ENCODE results near the gene KRTAP19-2. TPM values are rescaled to one million over a fixed set of nuclear protein-coding genes. Genes with fewer than 3 reads are reported as not detected.

The KRTAP19-2 gene
- total RNA-seq, 1 donor, result not detected

DNA sequence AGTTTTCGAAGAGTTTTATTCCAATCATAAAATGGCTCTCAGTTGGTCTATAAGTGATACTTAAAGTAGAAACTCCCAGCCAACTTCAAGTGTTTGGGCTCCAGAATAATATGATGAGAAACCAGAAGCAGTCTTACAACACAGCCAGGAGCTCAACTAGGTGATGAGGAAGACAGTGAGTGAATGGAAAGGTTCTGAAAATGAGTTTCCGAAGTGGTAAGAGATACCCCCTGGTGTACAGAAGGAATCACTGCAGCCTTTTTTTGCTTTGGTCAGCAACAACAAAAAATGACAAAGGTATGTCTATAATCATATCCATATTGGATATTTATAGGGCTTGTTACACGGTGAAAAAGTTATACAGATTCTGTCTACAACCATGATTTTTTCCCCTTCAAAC lies 23.5 kb downstream of the KRTAP19-2 start:
- TF ChIP-seq, protein P1, sequence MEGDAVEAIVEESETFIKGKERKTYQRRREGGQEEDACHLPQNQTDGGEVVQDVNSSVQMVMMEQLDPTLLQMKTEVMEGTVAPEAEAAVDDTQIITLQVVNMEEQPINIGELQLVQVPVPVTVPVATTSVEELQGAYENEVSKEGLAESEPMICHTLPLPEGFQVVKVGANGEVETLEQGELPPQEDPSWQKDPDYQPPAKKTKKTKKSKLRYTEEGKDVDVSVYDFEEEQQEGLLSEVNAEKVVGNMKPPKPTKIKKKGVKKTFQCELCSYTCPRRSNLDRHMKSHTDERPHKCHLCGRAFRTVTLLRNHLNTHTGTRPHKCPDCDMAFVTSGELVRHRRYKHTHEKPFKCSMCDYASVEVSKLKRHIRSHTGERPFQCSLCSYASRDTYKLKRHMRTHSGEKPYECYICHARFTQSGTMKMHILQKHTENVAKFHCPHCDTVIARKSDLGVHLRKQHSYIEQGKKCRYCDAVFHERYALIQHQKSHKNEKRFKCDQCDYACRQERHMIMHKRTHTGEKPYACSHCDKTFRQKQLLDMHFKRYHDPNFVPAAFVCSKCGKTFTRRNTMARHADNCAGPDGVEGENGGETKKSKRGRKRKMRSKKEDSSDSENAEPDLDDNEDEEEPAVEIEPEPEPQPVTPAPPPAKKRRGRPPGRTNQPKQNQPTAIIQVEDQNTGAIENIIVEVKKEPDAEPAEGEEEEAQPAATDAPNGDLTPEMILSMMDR (IDR thresholded peaks at IDR 0.05; ENCODE audit: insufficient read depth, low read depth, low read length), result no peak
- no peak for DNase-seq (ENCODE audit: low read depth)
- no peak overlapping the region for H3K4me3 ChIP-seq (ENCODE audit: low read depth, low read length)

DNA sequence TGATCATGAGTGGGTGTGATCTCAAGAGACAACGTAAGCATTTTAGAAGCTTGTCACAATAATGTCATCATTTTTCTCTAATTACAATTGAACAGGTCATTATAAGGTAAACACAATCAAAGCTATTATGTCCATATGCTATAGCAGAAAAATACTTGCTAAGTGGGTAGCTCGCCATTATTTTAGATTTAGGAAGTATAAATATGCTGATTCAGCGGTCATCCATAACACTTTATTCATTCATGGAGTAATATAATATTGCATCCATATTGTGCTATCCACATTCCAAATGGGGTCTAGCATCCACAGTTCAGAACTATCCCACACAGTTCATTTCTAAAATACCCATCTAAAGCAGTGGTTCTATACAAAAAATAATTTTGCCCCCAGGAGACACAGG lies 38.7 kb downstream of the KRTAP19-2 start:
- TF ChIP-seq, protein P1 (IDR thresholded peaks at IDR 0.05; ENCODE audit: insufficient read depth, low read depth, low read length), result no peak
- H3K4me3 ChIP-seq (ENCODE audit: low read depth, low read length), result no peak overlapping the region
- DNase-seq (ENCODE audit: low read depth), result no peak

DNA sequence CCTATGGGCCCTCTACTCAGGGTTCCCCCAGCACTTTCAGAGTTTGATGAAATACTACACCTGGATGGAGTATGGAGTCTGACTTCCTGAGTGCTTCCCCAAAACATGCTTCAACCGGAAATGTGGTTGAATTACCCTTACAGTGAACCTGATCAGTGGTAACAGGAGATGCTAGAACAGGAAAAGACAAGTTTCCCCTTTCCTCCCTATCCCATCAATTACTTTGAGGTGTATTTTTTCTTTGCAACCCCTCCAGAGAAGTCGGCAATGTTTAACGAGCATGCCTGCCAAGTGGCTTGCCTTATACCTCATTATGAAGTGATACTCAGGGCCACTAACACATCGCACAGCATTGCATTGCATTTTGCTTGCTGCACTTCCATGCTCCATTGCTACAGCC lies 40.2 kb downstream of the KRTAP19-2 start:
- TF ChIP-seq, protein P1 (IDR thresholded peaks at IDR 0.05; ENCODE audit: insufficient read depth, low read depth, low read length), result no peak
- DNase-seq (ENCODE audit: low read depth), result no peak
- H3K4me3 ChIP-seq (ENCODE audit: low read depth, low read length), result no peak overlapping the region

DNA sequence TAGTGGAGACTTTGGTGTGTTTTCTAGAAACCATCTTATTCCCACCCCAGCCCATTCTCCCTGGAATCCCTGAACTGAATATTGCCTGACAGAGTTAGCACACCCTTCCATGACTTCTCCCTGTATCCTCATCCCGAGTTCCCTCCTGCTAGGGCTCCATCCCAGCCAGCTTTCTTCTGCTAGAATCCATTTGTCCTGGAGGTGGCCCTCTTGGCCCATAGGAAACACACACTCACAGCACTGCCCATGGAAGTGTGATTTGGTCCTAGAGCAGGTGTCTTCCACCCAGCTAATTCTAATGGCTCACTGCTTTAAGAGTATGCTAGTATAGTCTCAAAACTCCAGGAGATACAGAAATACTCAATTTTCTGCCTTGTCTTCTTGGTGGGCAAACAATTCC lies 43.0 kb downstream of the KRTAP19-2 start:
- DNase-seq (ENCODE audit: low read depth), result no peak
- no peak overlapping the region for H3K4me3 ChIP-seq (ENCODE audit: low read depth, low read length)
- TF ChIP-seq, protein P1 (IDR thresholded peaks at IDR 0.05; ENCODE audit: insufficient read depth, low read depth, low read length), result no peak

DNA sequence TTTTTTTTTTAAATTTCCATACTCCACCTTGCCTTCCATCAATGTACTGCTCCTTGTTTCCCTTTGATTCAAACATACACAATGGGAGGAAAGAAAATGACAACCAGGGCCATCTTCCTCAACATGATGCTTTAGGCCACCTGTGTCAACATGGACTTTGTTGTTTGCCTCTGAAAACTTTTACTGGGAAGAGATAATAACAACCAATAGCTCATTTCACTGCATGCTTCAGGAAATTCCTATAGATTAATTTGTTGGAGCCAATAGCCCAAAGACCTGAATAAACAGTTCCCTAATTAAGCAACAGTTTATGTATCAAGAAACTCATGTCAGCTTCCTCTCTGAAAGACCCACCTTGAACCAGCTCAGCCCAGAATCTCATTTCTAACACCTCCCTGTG lies 44.0 kb downstream of the KRTAP19-2 start:
- no peak overlapping the region for H3K4me3 ChIP-seq (ENCODE audit: low read depth, low read length)
- TF ChIP-seq, protein P1 (IDR thresholded peaks at IDR 0.05; ENCODE audit: insufficient read depth, low read depth, low read length), result no peak
- no peak for DNase-seq (ENCODE audit: low read depth)

DNA sequence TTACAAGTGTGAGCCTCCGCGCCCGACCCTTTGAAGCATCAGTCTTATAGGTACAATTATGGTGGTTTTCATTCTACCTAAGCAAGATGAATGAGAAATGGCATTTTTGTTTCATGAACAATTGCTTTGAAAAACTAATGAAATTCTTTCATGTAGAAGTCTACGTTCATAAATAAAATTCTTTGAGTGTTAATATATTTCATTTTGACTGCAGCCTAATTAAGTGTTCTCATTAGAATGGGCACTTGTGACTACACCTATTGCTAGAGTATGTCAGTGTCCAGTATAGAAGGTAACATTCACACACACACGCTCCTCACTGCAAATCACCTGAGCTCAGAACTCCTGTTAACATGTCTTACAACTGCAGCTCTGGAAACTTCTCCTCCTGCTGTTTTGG lies 47.3 kb downstream of the KRTAP19-2 start, which contains the start of gene KRTAP15-1:
Gene KRTAP15-1, plus strand, starts transcription at position 301 of the 400 bp plus-strand sequence. Its CDS starts 53 bp downstream, at position 354.
- H3K4me3 ChIP-seq (ENCODE audit: low read depth, low read length), result no peak within 1 kb of the TSS
- no peak for DNase-seq (ENCODE audit: low read depth)
- TF ChIP-seq, protein P1 (IDR thresholded peaks at IDR 0.05; ENCODE audit: insufficient read depth, low read depth, low read length), result no peak

Small RNAs within 50 kb of the gene (small RNA-seq; reads per million reads assigned to genes)
- not detected for gene AP000567.1
- gene KRTAP19-10P, result not detected
- gene KRTAP19-11P, result not detected
- gene KRTAP19-9P, result not detected

Other genes starting within 250 kb of the KRTAP19-2 start
- gene KRTAP24-1, start 204.5 kb downstream of the KRTAP19-2 start, total RNA-seq, result not detected in 2 replicates
- gene KRTAP25-1, start 197.9 kb downstream of the KRTAP19-2 start, total RNA-seq, result not detected in 2 replicates
- not detected in 2 replicates for gene KRTAP26-1, start 167.1 kb downstream of the KRTAP19-2 start, total RNA-seq
- not detected in 2 replicates for gene KRTAP27-1, start 149.7 kb downstream of the KRTAP19-2 start, total RNA-seq
- not detected in 2 replicates for gene KRTAP23-1, start 138.8 kb downstream of the KRTAP19-2 start, total RNA-seq
- gene KRTAP13-2, start 115.2 kb downstream of the KRTAP19-2 start, total RNA-seq, result not detected in 2 replicates
- gene KRTAP13-1, start 91.4 kb downstream of the KRTAP19-2 start, total RNA-seq, result not detected in 2 replicates
- not detected in 2 replicates for gene KRTAP13-3, start 61.5 kb downstream of the KRTAP19-2 start, total RNA-seq
- not detected in 2 replicates for gene KRTAP13-4, start 57.2 kb downstream of the KRTAP19-2 start, total RNA-seq
- not detected in 2 replicates for gene KRTAP15-1, start 47.2 kb downstream of the KRTAP19-2 start, total RNA-seq
- not detected in 2 replicates for gene KRTAP19-1, start 7.1 kb downstream of the KRTAP19-2 start, total RNA-seq
- not detected in 2 replicates for gene KRTAP19-3, start 4.6 kb upstream of the KRTAP19-2 start, total RNA-seq
- not detected in 2 replicates for gene KRTAP19-4, start 9.7 kb upstream of the KRTAP19-2 start, total RNA-seq
- not detected in 2 replicates for gene KRTAP19-5, start 14.7 kb upstream of the KRTAP19-2 start, total RNA-seq
- gene KRTAP19-6, start 54.4 kb upstream of the KRTAP19-2 start, total RNA-seq, result not detected in 2 replicates
- gene KRTAP19-7, start 73.9 kb upstream of the KRTAP19-2 start, total RNA-seq, result not detected in 2 replicates
- not detected in 2 replicates for gene KRTAP22-2, start 103.0 kb upstream of the KRTAP19-2 start, total RNA-seq
- gene KRTAP6-3, start 105.0 kb upstream of the KRTAP19-2 start, total RNA-seq, result not detected in 2 replicates
- gene KRTAP6-2, start 111.5 kb upstream of the KRTAP19-2 start, total RNA-seq, result not detected in 2 replicates
- gene KRTAP22-1, start 113.7 kb upstream of the KRTAP19-2 start, total RNA-seq, result not detected in 2 replicates
- not detected in 2 replicates for gene KRTAP6-1, start 126.5 kb upstream of the KRTAP19-2 start, total RNA-seq
- not detected in 2 replicates for gene KRTAP20-1, start 129.0 kb upstream of the KRTAP19-2 start, total RNA-seq
- gene KRTAP20-4, start 133.2 kb upstream of the KRTAP19-2 start, total RNA-seq, result not detected in 2 replicates
- gene KRTAP20-2, start 147.8 kb upstream of the KRTAP19-2 start, total RNA-seq, result not detected in 2 replicates
- not detected in 2 replicates for gene KRTAP20-3, start 155.4 kb upstream of the KRTAP19-2 start, total RNA-seq
- not detected in 2 replicates for gene KRTAP21-3, start 231.3 kb upstream of the KRTAP19-2 start, total RNA-seq

All from fibroblast of villous mesenchyme (primary cell).